BE2C (cell line): ENCODE measurements around the gene PPP1R1B.

Source experiments
- DNase-seq: peaks from one replicate; pipeline ENCODE4 v3.0.0-alpha.2; 2020
- H3K27me3 ChIP-seq: fragments of 250-450 bp; sonication (Bioruptor Pico); 2 replicates; pipeline ENCODE4 v1.5.1; 2020; ENCODE audit warnings: mild to moderate bottlenecking
- H3K36me3 ChIP-seq: fragments of 250-450 bp; sonication (Bioruptor Pico); 2 replicates; pipeline ENCODE4 v1.5.1; 2020; ENCODE audit warnings: mild to moderate bottlenecking
- H3K4me1 ChIP-seq: fragments of 250-450 bp; sonication (Bioruptor Pico); 2 replicates; pipeline ENCODE4 v1.5.1; 2020
- H3K4me3 ChIP-seq: 2 replicates; pipeline ENCODE4 v1.5.1; 2011; ENCODE audit warnings: low read depth, low read length
- H3K9me3 ChIP-seq: fragments of 250-450 bp; sonication (Bioruptor Pico); 2 replicates; pipeline ENCODE4 v1.5.1; 2020
- CTCF ChIP-seq: IDR thresholded peaks from 2 replicates; pipeline ENCODE4 v1.5.1; 2012; ENCODE audit warnings: mild to moderate bottlenecking, low read depth, low read length

The PPP1R1B gene

GRCh38 chr17:39622380-39623006, 4.3 kb upstream of the PPP1R1B start:
- H3K27me3 ChIP-seq: peaks cover 16% of the 10 kb centered on the region
- no peaks in the 10 kb centered on the region for H3K9me3 ChIP-seq
- H3K4me3 ChIP-seq: peak overlapping the region; percentile 22
- H3K4me1 ChIP-seq: no peaks in the 10 kb centered on the region
- no peaks in the 10 kb centered on the region for H3K36me3 ChIP-seq
- TF ChIP-seq CTCF: no peak
- no peak for DNase-seq

- Histone ChIP-seq H3K4me3 (no peak overlapping the region), H3K4me1 (no peaks in the 10 kb centered on the region), H3K27me3 (peaks cover 21% of the 10 kb centered on the region), H3K36me3 (no peaks in the 10 kb centered on the region), H3K9me3 (no peaks in the 10 kb centered on the region)
- peak; percentile 93 for TF ChIP-seq CTCF
- DNase-seq: peak; percentile 87
Observed at GRCh38 chr17:39623356-39623950, 3.3 kb upstream of the PPP1R1B start.

- Histone ChIP-seq H3K9me3 (no peaks in the 10 kb centered on the region), H3K27me3 (peaks cover 26% of the 10 kb centered on the region), H3K36me3 (no peaks in the 10 kb centered on the region), H3K4me3 (no peak overlapping the region), H3K4me1 (no peaks in the 10 kb centered on the region)
- TF ChIP-seq CTCF: no peak
- no peak for DNase-seq
Observed at GRCh38 chr17:39624313-39624712, 2.4 kb upstream of the PPP1R1B start.

- no peaks in the 10 kb centered on the region for H3K4me1 ChIP-seq
Observed at GRCh38 chr17:39625198-39625785, 1.5 kb upstream of the PPP1R1B start.

GRCh38 chr17:39627047-39627711, 427 bp downstream of the PPP1R1B start:
- no peak for TF ChIP-seq CTCF
- H3K4me3 ChIP-seq: no peak overlapping the region
- H3K4me1 ChIP-seq: no peaks in the 10 kb centered on the region
- H3K27me3 ChIP-seq: peaks cover 33% of the 10 kb centered on the region
- H3K9me3 ChIP-seq: no peaks in the 10 kb centered on the region
- DNase-seq: no peak
- no peaks in the 10 kb centered on the region for H3K36me3 ChIP-seq

More at GRCh38 chr17:39625198-39625785, 1.5 kb upstream of the PPP1R1B start:
- H3K4me3 ChIP-seq: no peak overlapping the region
- DNase-seq: no peak
- H3K9me3 ChIP-seq: no peaks in the 10 kb centered on the region
- H3K36me3 ChIP-seq: no peaks in the 10 kb centered on the region
- TF ChIP-seq CTCF: no peak
- H3K27me3 ChIP-seq: peaks cover 31% of the 10 kb centered on the region
